ENCODE measurements around the gene CYP2C18.
A peak's percentile ranks its signal among the peaks of the same experiment; 100 is the strongest.
"Not testable (repeated sequence)": the region's sequence is repeated elsewhere in the genome, so short reads cannot be mapped to it uniquely, and the experiment has no call there.

The CYP2C18 gene

GRCh38 chr10:94673614-94674321, 9.8 kb upstream of the CYP2C18 start:
- H3K4me1 ChIP-seq (ENCODE audit: control insufficient read depth in 1 of 2, insufficient read depth in 2 of 2, low read length in 2 of 2) = peaks cover 9 to 29% of the 10 kb centered on the region in 2 donors
- H3K27ac ChIP-seq (ENCODE audit: low read depth, low read length) = no peak overlapping the region
- H3K9ac ChIP-seq (ENCODE audit: low read depth in 1 of 2, low read length in 2 of 2) = no peak overlapping the region
- no peaks in the 10 kb centered on the region for H3K27me3 ChIP-seq (ENCODE audit: control insufficient read depth in 1 of 2, insufficient read depth in 2 of 2, low read length in 2 of 2)
- H3K9me3 ChIP-seq (ENCODE audit: control insufficient read depth in 1 of 2, low read length in 2 of 2) = peaks cover 0 to under 1% of the 10 kb centered on the region in 2 donors
- H3K36me3 ChIP-seq (ENCODE audit: control insufficient read depth in 1 of 2, insufficient read depth in 2 of 2, low read length in 2 of 2) = no peaks in the 10 kb centered on the region
- no peak overlapping the region for H3K4me3 ChIP-seq (ENCODE audit: low read depth in 1 of 2, low read length in 2 of 2)

- Histone ChIP-seq H3K4me3 (ENCODE audit: low read depth in 1 of 2, low read length in 2 of 2) (no peak overlapping the region), H3K4me1 (ENCODE audit: control insufficient read depth in 1 of 2, insufficient read depth in 2 of 2, low read length in 2 of 2) (peaks cover 12 to 30% of the 10 kb centered on the region in 2 donors), H3K36me3 (ENCODE audit: control insufficient read depth in 1 of 2, insufficient read depth in 2 of 2, low read length in 2 of 2) (no peaks in the 10 kb centered on the region), H3K27ac (ENCODE audit: low read depth, low read length) (no peak overlapping the region), H3K9me3 (ENCODE audit: control insufficient read depth in 1 of 2, low read length in 2 of 2) (no peaks in the 10 kb centered on the region), H3K27me3 (ENCODE audit: control insufficient read depth in 1 of 2, insufficient read depth in 2 of 2, low read length in 2 of 2) (no peaks in the 10 kb centered on the region), H3K9ac (ENCODE audit: low read depth in 1 of 2, low read length in 2 of 2) (no peak overlapping the region)
These were observed 7.0 kb upstream of the CYP2C18 start for GRCh38 chr10:94676496-94676895.

GRCh38 chr10:94677691-94678090, 5.8 kb upstream of the CYP2C18 start:
- no peaks in the 10 kb centered on the region for H3K36me3 ChIP-seq (ENCODE audit: control insufficient read depth in 1 of 2, insufficient read depth in 2 of 2, low read length in 2 of 2)
- no peak overlapping the region for H3K9ac ChIP-seq (ENCODE audit: low read depth in 1 of 2, low read length in 2 of 2)
- no peak overlapping the region for H3K27ac ChIP-seq (ENCODE audit: low read depth, low read length)
- H3K4me3 ChIP-seq (ENCODE audit: low read depth in 1 of 2, low read length in 2 of 2) = no peak overlapping the region
- no peaks in the 10 kb centered on the region for H3K9me3 ChIP-seq (ENCODE audit: control insufficient read depth in 1 of 2, low read length in 2 of 2)
- H3K27me3 ChIP-seq (ENCODE audit: control insufficient read depth in 1 of 2, insufficient read depth in 2 of 2, low read length in 2 of 2) = no peaks in the 10 kb centered on the region
- H3K4me1 ChIP-seq (ENCODE audit: control insufficient read depth in 1 of 2, insufficient read depth in 2 of 2, low read length in 2 of 2) = peaks cover 12 to 30% of the 10 kb centered on the region in 2 donors

GRCh38 chr10:94678475-94678874, 5.1 kb upstream of the CYP2C18 start:
- no peaks in the 10 kb centered on the region for H3K36me3 ChIP-seq (ENCODE audit: control insufficient read depth in 1 of 2, insufficient read depth in 2 of 2, low read length in 2 of 2)
- no peak overlapping the region for H3K4me3 ChIP-seq (ENCODE audit: low read depth in 1 of 2, low read length in 2 of 2)
- H3K9me3 ChIP-seq (ENCODE audit: control insufficient read depth in 1 of 2, low read length in 2 of 2) = no peaks in the 10 kb centered on the region
- H3K27me3 ChIP-seq (ENCODE audit: control insufficient read depth in 1 of 2, insufficient read depth in 2 of 2, low read length in 2 of 2) = no peaks in the 10 kb centered on the region
- no peak overlapping the region for H3K27ac ChIP-seq (ENCODE audit: low read depth, low read length)
- H3K4me1 ChIP-seq (ENCODE audit: control insufficient read depth in 1 of 2, insufficient read depth in 2 of 2, low read length in 2 of 2) = peaks cover 12 to 30% of the 10 kb centered on the region in 2 donors
- H3K9ac ChIP-seq (ENCODE audit: low read depth in 1 of 2, low read length in 2 of 2) = no peak overlapping the region

- Histone ChIP-seq H3K27me3 (ENCODE audit: control insufficient read depth in 1 of 2, insufficient read depth in 2 of 2, low read length in 2 of 2) (no peaks in the 10 kb centered on the region), H3K9ac (ENCODE audit: low read depth in 1 of 2, low read length in 2 of 2) (peak overlapping the region in 1 of 2 donors; percentile 40), H3K27ac (ENCODE audit: low read depth, low read length) (peak overlapping the region; percentile 46), H3K4me1 (ENCODE audit: control insufficient read depth in 1 of 2, insufficient read depth in 2 of 2, low read length in 2 of 2) (peaks cover 12 to 29% of the 10 kb centered on the region in 2 donors), H3K36me3 (ENCODE audit: control insufficient read depth in 1 of 2, insufficient read depth in 2 of 2, low read length in 2 of 2) (no peaks in the 10 kb centered on the region), H3K4me3 (ENCODE audit: low read depth in 1 of 2, low read length in 2 of 2) (peak overlapping the region in 1 of 2 donors; percentile 26), H3K9me3 (ENCODE audit: control insufficient read depth in 1 of 2, low read length in 2 of 2) (no peaks in the 10 kb centered on the region)
These were observed 3.0 kb upstream of the CYP2C18 start for GRCh38 chr10:94680544-94680943.

GRCh38 chr10:94682636-94683035, 893 bp upstream of the CYP2C18 start:
- not testable (repeated sequence) for H3K27ac ChIP-seq (ENCODE audit: low read depth, low read length); H3K9me3 ChIP-seq (ENCODE audit: control insufficient read depth in 1 of 2, low read length in 2 of 2); H3K9ac ChIP-seq (ENCODE audit: low read depth in 1 of 2, low read length in 2 of 2); H3K27me3 ChIP-seq (ENCODE audit: control insufficient read depth in 1 of 2, insufficient read depth in 2 of 2, low read length in 2 of 2); H3K36me3 ChIP-seq (ENCODE audit: control insufficient read depth in 1 of 2, insufficient read depth in 2 of 2, low read length in 2 of 2)
- H3K4me1 ChIP-seq (ENCODE audit: control insufficient read depth in 1 of 2, insufficient read depth in 2 of 2, low read length in 2 of 2) = peaks cover 6 to 17% of the 10 kb centered on the region in 2 donors
- peak overlapping the region in 1 of 2 donors; percentile 24 for H3K4me3 ChIP-seq (ENCODE audit: low read depth in 1 of 2, low read length in 2 of 2)

- no peak overlapping the region for H3K9ac ChIP-seq (ENCODE audit: low read depth in 1 of 2, low read length in 2 of 2)
- peak overlapping the region; percentile 49 to 57 for H3K4me3 ChIP-seq (ENCODE audit: low read depth in 1 of 2, low read length in 2 of 2)
- H3K27ac ChIP-seq (ENCODE audit: low read depth, low read length) = no peak overlapping the region
- peaks cover 4 to 10% of the 10 kb centered on the region in 2 donors for H3K36me3 ChIP-seq (ENCODE audit: control insufficient read depth in 1 of 2, insufficient read depth in 2 of 2, low read length in 2 of 2)
- no peaks in the 10 kb centered on the region for H3K9me3 ChIP-seq (ENCODE audit: control insufficient read depth in 1 of 2, low read length in 2 of 2)
- H3K4me1 ChIP-seq (ENCODE audit: control insufficient read depth in 1 of 2, insufficient read depth in 2 of 2, low read length in 2 of 2) = no peaks in the 10 kb centered on the region
- no peaks in the 10 kb centered on the region for H3K27me3 ChIP-seq (ENCODE audit: control insufficient read depth in 1 of 2, insufficient read depth in 2 of 2, low read length in 2 of 2)
These were observed 4.2 kb downstream of the CYP2C18 start for GRCh38 chr10:94687625-94688248.

- H3K36me3 ChIP-seq (ENCODE audit: control insufficient read depth in 1 of 2, insufficient read depth in 2 of 2, low read length in 2 of 2) = peaks cover 10 to 28% of the 10 kb centered on the region in 2 donors
- H3K4me3 ChIP-seq (ENCODE audit: low read depth in 1 of 2, low read length in 2 of 2) = no peak overlapping the region
- H3K9me3 ChIP-seq (ENCODE audit: control insufficient read depth in 1 of 2, low read length in 2 of 2) = no peaks in the 10 kb centered on the region
- no peaks in the 10 kb centered on the region for H3K4me1 ChIP-seq (ENCODE audit: control insufficient read depth in 1 of 2, insufficient read depth in 2 of 2, low read length in 2 of 2)
- H3K9ac ChIP-seq (ENCODE audit: low read depth in 1 of 2, low read length in 2 of 2) = no peak overlapping the region
- H3K27ac ChIP-seq (ENCODE audit: low read depth, low read length) = no peak overlapping the region
- no peaks in the 10 kb centered on the region for H3K27me3 ChIP-seq (ENCODE audit: control insufficient read depth in 1 of 2, insufficient read depth in 2 of 2, low read length in 2 of 2)
These were observed 22.6 kb downstream of the CYP2C18 start for GRCh38 chr10:94706089-94706488.

- no peak overlapping the region for H3K27ac ChIP-seq (ENCODE audit: low read depth, low read length)
- H3K9ac ChIP-seq (ENCODE audit: low read depth in 1 of 2, low read length in 2 of 2) = no peak overlapping the region
- no peaks in the 10 kb centered on the region for H3K4me1 ChIP-seq (ENCODE audit: control insufficient read depth in 1 of 2, insufficient read depth in 2 of 2, low read length in 2 of 2)
- H3K36me3 ChIP-seq (ENCODE audit: control insufficient read depth in 1 of 2, insufficient read depth in 2 of 2, low read length in 2 of 2) = peaks cover 6 to 12% of the 10 kb centered on the region in 2 donors
- no peak overlapping the region for H3K4me3 ChIP-seq (ENCODE audit: low read depth in 1 of 2, low read length in 2 of 2)
- no peaks in the 10 kb centered on the region for H3K9me3 ChIP-seq (ENCODE audit: control insufficient read depth in 1 of 2, low read length in 2 of 2)
- no peaks in the 10 kb centered on the region for H3K27me3 ChIP-seq (ENCODE audit: control insufficient read depth in 1 of 2, insufficient read depth in 2 of 2, low read length in 2 of 2)
These were observed 27.0 kb downstream of the CYP2C18 start for GRCh38 chr10:94710578-94710977.

- Histone ChIP-seq H3K4me3 (ENCODE audit: low read depth in 1 of 2, low read length in 2 of 2) (no peak overlapping the region), H3K27me3 (ENCODE audit: control insufficient read depth in 1 of 2, insufficient read depth in 2 of 2, low read length in 2 of 2) (no peaks in the 10 kb centered on the region), H3K9ac (ENCODE audit: low read depth in 1 of 2, low read length in 2 of 2) (no peak overlapping the region), H3K36me3 (ENCODE audit: control insufficient read depth in 1 of 2, insufficient read depth in 2 of 2, low read length in 2 of 2) (peaks cover 0 to 10% of the 10 kb centered on the region in 2 donors), H3K4me1 (ENCODE audit: control insufficient read depth in 1 of 2, insufficient read depth in 2 of 2, low read length in 2 of 2) (no peaks in the 10 kb centered on the region), H3K9me3 (ENCODE audit: control insufficient read depth in 1 of 2, low read length in 2 of 2) (no peaks in the 10 kb centered on the region), H3K27ac (ENCODE audit: low read depth, low read length) (no peak overlapping the region)
These were observed 42.3 kb downstream of the CYP2C18 start for GRCh38 chr10:94725871-94726270.

Measured in duodenal mucosa (tissue), 2 donors.